Chondrocyte (in vitro differentiated cells): ENCODE results near the gene CD74. TPM values are rescaled to one million over a fixed set of nuclear protein-coding genes. Genes with fewer than 3 reads are reported as not detected.

Source experiments
- DNase-seq: peaks from one replicate; pipeline ENCODE4 v3.0.0; 2021; ENCODE audit warnings: mixed read lengths, low spot score
- H3K27ac Mint-ChIP-seq: one replicate; pipeline ENCODE4 v1.8.0; 2021; ENCODE audit warnings: mild to moderate bottlenecking, moderate library complexity, mixed read lengths; ENCODE audit not compliant: unreplicated experiment
- H3K27me3 Mint-ChIP-seq: 2 replicates; pipeline ENCODE4 v1.8.0; 2021; ENCODE audit warnings: low read depth, mixed read lengths
- H3K36me3 Mint-ChIP-seq: 2 replicates; pipeline ENCODE4 v1.8.0; 2021; ENCODE audit warnings: low read depth, mixed read lengths
- H3K4me1 Mint-ChIP-seq: 2 replicates; pipeline ENCODE4 v1.8.0; 2021; ENCODE audit warnings: low read depth, mild to moderate bottlenecking, mixed read lengths
- H3K4me3 Mint-ChIP-seq: one replicate; pipeline ENCODE4 v1.8.0; 2021; ENCODE audit warnings: mild to moderate bottlenecking, moderate library complexity, mixed read lengths; ENCODE audit not compliant: unreplicated experiment
- H3K9me3 Mint-ChIP-seq: 2 replicates; pipeline ENCODE4 v1.8.0; 2021; ENCODE audit warnings: low read depth, mixed read lengths
- CTCF ChIP-seq: fragments of 200-600 bp; sonication (generic); IDR thresholded peaks from 2 replicates; pipeline ENCODE4 v1.5.0; 2021; ENCODE audit warnings: antibody characterized with exemption, mild to moderate bottlenecking, moderate library complexity
- total RNA-seq: library from RNA; stranded (reverse); gene quantifications from 3 replicates; pipeline ENCODE4 v1.2.1, GENCODE V29; 2021

Gene CD74
- total RNA-seq, 1 donor from 2014 or later: not detected

DNA sequence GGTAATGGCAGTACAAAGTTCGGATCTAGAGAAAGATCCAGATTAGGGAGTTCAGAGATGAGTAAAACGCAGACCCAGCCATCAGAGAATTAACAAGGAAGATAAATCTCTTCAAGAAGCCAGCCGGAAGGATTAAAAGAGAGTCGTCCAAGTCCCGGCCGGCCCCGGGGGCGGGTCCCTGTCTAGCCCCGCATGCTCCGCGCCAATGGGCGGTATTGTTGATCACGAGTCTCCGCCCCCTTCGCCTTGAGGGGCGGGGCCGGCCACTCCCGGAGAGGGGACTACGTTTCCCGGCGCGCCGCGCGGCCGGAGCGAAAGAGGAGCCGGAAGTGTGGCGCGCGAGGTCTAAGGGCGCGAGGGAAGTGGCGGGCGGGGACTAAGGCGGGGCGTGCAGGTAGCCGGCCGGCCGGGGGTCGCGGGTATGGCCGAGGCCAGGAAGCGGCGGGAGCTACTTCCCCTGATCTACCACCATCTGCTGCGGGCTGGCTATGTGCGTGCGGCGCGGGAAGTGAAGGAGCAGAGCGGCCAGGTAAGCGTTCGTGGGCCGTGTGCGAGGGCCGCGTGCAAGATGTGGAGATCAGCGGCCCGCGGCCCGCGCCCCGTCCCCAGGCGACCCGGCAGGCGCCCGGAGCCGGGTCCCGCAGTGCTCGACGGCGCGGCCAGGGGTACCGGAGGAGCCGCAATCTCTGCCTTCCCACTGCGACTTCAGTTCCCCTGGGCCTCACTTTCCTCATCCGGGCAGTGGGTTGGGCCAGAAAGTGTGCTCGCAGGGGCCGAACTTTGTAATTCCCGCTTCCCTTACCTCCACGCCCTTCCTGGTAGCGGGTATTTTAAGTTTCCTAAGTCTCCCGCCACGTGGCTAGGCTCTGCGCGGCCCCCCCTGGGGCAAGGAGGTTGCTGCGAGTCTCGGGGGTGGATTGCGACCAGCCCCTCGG, 55.1 kb downstream of the CD74 start, which contains the start of gene TCOF1:
TSS of gene TCOF1 (plus strand) at position 372 of the 935 bp plus-strand sequence. CDS start at position 422, 50 bp downstream.
- H3K9me3 Mint-ChIP-seq: no peaks in the 10 kb centered on the region
- H3K27me3 Mint-ChIP-seq: no peaks in the 10 kb centered on the region
- peak within 1 kb of the TSS; percentile 53 for H3K27ac Mint-ChIP-seq
- H3K36me3 Mint-ChIP-seq: peaks cover 10% of the 10 kb centered on the region
- TF ChIP-seq CTCF: no peak
- peak; percentile 98 for DNase-seq
- peak within 1 kb of the TSS; percentile 82 for H3K4me3 Mint-ChIP-seq
- peaks cover 13% of the 10 kb centered on the region for H3K4me1 Mint-ChIP-seq

- Mint-ChIP-seq H3K4me1 (peaks cover 13% of the 10 kb centered on the region), H3K9me3 (no peaks in the 10 kb centered on the region), H3K36me3 (peaks cover 3% of the 10 kb centered on the region), H3K27me3 (no peaks in the 10 kb centered on the region), H3K27ac (peak overlapping the region; percentile 49), H3K4me3 (peak overlapping the region; percentile 82)
- TF ChIP-seq CTCF: no peak
- peak; percentile 22 for DNase-seq
Observed at GRCh38 chr5:150356575-150357294, 56.0 kb downstream of the CD74 start.

DNA sequence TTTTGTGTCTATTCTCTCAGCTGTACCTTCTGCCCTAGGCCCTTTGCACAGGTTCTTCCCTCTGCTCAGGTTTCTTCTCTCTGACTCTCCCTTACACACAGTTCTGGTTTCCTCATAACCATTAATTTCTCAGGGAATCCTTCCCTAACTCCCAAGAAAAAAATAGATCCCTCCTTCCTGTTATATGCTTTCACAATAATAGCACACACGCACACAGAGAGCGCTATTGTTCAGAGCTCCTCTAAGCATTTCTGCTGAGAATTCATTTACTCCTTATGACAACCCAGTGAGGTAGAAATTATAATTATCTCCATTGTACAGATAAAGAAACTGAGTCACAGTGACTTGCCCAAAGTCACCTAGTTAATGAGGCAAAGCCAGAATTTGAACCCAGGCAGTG, 56.9 kb downstream of the CD74 start:
- no peak for TF ChIP-seq CTCF

GRCh38 chr5:150353032-150353675, 59.6 kb downstream of the CD74 start:
- no peaks in the 10 kb centered on the region for H3K9me3 Mint-ChIP-seq
- no peak overlapping the region for H3K27ac Mint-ChIP-seq
- TF ChIP-seq CTCF: no peak
- no peak overlapping the region for H3K4me3 Mint-ChIP-seq
- H3K27me3 Mint-ChIP-seq: no peaks in the 10 kb centered on the region
- H3K4me1 Mint-ChIP-seq: peaks cover 9% of the 10 kb centered on the region
- H3K36me3 Mint-ChIP-seq: no peaks in the 10 kb centered on the region
- DNase-seq: no peak

More for the DNA sequence above, 56.9 kb downstream of the CD74 start:
- Mint-ChIP-seq H3K9me3 (no peaks in the 10 kb centered on the region), H3K4me1 (peaks cover 14% of the 10 kb centered on the region), H3K27me3 (no peaks in the 10 kb centered on the region), H3K4me3 (no peak overlapping the region), H3K27ac (no peak overlapping the region), H3K36me3 (no peaks in the 10 kb centered on the region)
- no peak for DNase-seq
